Right lobe of liver (tissue), 4 donors: Measurements from ENCODE around the gene FLII.

Source experiments
- CTCF ChIP-seq, 4 donors: fragments of 200-600 bp in 3 of 4; fragments of 450-650 bp in 1 of 4; IDR thresholded peaks; one replicate each; pipeline versions ENCODE4 v1.5.1 to v1.8.0; 2016 to 2022; ENCODE audit warnings: antibody characterized with exemption in 4 of 4, mild to moderate bottlenecking in 2 of 4
- POLR2A ChIP-seq: fragments of 450-650 bp; IDR thresholded peaks from one replicate; pipeline ENCODE4 v1.6.1; 2017; ENCODE audit warnings: antibody characterized with exemption, mild to moderate bottlenecking
- donor health status: DM: no; HTN: no; CAD: no.
- donor health status: DM: no; HTN: no; CAD: no.
- donor health status: DM: no; HTN: yes; CAD: no.

DNA sequence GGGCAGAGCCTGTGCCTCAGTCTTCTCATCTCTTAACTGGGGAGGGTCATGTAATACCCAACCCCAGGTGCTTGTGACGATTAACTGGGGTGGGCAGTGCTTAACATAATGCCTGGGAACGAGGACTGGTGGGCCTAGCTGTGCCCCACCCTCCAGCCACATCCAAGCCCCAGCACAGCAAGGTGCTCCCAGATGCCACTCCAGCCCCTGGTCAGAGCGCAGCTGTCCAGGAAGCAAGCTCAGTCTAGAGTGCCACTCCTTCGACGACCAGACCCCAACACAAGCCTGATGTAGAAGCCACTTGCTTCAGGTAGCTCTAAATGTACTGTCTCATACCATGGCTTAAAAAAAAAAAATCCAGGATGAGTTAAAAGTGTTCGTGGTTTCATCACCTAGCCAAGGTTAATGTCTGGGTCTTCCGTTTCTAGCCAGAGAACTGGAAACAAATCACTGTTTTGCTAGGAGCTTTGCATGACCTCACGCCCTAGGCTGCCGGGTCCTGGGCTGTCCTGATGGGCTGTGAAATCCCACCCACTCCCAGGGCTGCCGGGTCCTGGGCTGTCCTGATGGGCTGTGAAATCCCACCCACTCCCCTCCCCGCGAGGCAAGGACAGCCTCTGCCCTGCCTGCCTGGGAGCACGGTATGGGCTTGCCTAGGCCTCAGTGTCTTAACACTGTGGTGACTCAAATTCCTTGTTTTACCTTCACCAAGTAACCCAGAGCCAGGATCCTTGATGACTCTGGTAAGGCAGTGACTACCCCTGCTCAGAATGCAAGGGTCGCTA lies 9.6 kb upstream of the FLII start:
- TF ChIP-seq CTCF (IDR thresholded peaks at IDR 0.05) (no peak), POLR2A (no peak)
